HPDE6-E6E7 (cell line): ENCODE measurements around the gene GSTA1.
"Not testable (repeated sequence)": the region's sequence is repeated elsewhere in the genome, so short reads cannot be mapped to it uniquely, and the experiment has no call there.

ENCODE experiments used
- DNase-seq: peaks from one replicate; pipeline ENCODE4 v3.0.0; 2011; ENCODE audit warnings: missing footprints; ENCODE audit errors: extremely low spot score

The GSTA1 gene

GRCh38 chr6:52808660-52809059 lies 5.0 kb upstream of the GSTA1 start:
- DNase-seq, result no peak

- no peak for DNase-seq
Measured at GRCh38 chr6:52802806-52803205, 810 bp downstream of the GSTA1 start.

GRCh38 chr6:52801188-52801841 lies 2.3 kb downstream of the GSTA1 start:
- DNase-seq, result no peak

DNA sequence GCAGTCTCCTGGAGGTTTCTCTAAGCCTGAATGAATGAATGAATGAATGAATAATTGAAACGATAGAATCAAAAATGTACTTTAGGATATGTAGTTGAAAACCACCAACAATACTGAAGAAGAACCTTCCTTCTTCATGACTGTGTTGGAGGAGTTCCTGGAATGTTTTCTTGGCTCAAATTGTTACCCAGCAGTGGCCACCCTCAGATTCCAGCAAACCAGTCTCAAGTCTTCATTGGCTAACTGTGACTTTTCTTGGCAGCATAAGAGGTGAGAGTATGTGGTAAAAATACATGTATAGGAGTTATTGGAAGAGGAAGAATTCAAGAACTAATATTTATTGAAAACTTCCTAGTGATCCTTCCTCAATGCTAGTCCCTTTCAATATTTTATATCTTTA lies 4.3 kb downstream of the GSTA1 start:
- not testable (repeated sequence) for DNase-seq

DNA sequence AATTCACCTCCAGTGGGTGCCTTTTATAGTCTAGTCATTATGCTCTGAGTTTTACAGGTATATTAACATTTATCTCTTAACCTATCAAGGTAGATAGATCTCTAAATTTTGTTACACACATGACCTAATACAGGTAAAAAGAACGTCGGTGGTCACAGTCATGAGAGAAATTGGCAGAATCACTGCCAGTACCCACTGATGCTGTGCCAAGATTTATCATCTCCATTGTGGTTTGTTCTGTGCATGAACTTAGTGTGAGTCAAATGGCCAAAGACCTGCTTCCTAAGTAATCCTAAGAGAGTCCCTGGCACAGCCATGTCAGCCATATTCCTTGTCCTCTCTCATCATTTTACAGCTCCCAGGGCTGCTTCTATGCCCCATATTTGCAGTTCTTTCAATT lies 9.2 kb downstream of the GSTA1 start:
- not testable (repeated sequence) for DNase-seq

DNA sequence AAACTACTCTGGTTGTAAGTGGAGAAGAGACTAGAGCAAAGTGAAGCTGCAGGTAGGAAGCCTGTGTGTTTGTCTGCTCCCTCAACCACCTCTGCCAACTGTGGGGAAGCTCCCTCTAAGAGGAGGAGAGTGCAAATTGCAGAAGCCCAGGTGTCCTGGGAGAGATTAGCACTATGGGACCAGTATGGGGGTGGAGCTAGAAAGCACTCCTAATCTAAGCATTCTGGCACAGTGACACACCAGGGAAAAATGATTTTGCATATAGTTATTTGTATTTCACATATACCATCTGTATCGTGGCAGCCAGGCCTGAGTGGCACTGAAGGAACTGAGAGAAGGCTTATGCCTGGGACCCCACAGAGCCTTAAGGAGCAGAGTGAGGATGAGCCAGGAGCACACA lies 12.8 kb downstream of the GSTA1 start:
- DNase-seq, result no peak

DNA sequence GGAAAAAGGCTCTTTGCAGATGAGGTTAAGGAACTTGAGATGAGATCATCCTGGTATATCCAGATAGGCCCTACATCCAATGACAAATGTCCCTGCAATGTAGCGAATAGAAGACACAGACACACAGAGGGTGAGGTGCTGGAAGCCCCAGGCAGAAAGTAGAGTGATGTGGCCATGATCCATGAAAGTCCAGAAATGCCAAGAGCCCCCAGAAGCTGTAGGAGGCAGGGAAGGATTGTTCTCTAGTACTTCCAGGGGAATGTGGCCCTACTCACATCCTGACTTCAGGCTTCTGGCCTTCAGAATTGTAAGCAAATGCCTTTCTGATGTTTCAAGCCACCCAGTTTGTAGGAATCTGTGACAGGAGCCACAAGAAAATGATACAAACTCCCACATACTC lies 14.0 kb downstream of the GSTA1 start:
- not testable (repeated sequence) for DNase-seq

DNA sequence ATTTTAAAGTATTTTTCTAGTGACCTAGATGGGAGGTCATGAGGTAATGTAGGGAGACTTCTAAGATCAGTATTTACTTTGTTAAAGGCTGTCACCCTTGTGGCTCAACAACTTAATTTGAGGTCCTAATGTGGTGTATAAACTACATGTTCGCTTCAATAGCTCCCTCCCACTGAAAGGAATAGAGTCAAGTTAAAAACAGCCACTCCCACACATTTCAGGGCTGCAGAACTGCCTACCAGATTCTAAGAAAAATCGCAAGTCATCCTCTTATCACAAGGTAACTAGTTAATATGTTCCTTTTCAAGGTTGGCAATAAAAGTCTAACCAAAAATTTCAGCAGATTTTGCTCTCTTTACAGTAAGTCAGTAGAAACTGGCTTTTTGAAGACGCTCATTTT lies 15.1 kb downstream of the GSTA1 start:
- no peak for DNase-seq

GRCh38 chr6:52787917-52788316 lies 15.7 kb downstream of the GSTA1 start:
- no peak for DNase-seq

- no peak for DNase-seq
Measured at GRCh38 chr6:52786249-52786956, 17.2 kb downstream of the GSTA1 start.

GRCh38 chr6:52782696-52783274 lies 20.8 kb downstream of the GSTA1 start:
- DNase-seq, result not testable (repeated sequence)

GRCh38 chr6:52782209-52782608 lies 21.4 kb downstream of the GSTA1 start:
- DNase-seq, result not testable (repeated sequence)

- DNase-seq, result no peak
Measured at GRCh38 chr6:52779237-52779636, 24.4 kb downstream of the GSTA1 start.

- not testable (repeated sequence) for DNase-seq
Measured at GRCh38 chr6:52776711-52777351, 26.8 kb downstream of the GSTA1 start.

DNA sequence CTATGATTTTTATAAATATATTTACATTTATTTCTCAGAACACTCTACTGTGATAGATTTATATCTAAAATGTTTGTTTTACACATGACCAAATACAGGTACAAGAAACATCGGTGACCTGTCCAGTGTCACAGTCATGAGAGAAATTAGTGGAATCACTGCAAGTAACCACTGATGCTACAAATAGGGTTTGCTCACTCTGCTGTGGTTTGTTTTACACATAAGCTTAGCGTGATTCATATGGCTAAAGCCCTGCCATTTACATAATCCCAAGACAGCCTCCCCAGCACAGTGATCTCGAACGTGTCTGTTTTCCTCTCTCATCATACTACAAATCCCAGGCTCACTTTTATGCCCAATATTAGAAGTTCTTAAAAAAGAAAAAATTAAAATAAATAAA lies 34.2 kb downstream of the GSTA1 start:
- DNase-seq, result not testable (repeated sequence)

DNA sequence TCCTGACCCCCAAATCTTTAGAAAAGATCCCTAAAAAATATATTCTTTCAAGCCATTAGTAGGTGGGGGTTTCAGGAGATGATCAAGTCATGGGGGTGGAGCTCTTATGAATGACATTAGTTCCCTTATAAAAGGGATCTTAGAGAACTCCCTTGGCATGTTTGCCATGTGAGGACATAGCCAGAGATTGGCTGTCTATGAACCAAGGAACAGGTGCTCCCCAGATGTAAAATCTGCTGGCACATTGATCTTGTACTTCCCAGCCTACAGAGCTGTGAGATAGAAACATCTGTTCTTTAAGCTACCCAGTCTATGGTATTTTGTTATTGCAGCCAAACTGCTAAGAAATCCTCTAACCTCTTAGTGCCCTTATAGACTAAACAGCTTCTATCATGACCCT lies 36.0 kb downstream of the GSTA1 start:
- DNase-seq, result not testable (repeated sequence)

DNA sequence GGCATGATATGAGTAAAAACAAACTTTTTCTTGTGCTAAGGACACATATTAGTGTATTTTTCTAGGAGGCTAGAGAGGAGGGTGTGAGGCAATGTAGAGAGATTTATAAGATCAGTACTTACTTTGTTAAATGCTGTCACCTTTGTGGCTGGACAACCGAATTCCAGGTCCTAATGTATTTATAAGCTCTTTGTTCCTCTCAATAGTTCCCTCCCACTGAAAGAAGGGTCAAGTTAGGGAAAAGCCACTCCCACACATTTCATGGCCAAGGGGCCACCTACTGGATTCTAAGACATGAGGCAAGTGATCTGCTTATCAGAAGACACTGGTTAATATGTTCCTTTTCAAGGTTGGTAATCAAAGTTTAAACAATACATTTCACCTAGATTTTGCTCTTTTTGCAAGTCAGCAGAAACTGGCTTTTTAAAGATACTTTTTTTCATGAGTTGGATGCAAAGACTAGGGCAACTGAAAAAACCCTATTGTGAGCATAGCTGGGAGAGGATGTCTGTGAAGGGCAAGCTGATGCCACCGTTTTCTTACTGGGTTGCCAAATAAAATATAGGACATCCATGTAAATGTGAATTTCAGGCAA lies 40.2 kb downstream of the GSTA1 start, which contains the start of gene GSTA2:
Gene GSTA2, minus strand, starts transcription at position 154 of the 595 bp plus-strand sequence. CDS start 5,528 bp downstream, outside the sequence.
- not testable (repeated sequence) for DNase-seq

DNA sequence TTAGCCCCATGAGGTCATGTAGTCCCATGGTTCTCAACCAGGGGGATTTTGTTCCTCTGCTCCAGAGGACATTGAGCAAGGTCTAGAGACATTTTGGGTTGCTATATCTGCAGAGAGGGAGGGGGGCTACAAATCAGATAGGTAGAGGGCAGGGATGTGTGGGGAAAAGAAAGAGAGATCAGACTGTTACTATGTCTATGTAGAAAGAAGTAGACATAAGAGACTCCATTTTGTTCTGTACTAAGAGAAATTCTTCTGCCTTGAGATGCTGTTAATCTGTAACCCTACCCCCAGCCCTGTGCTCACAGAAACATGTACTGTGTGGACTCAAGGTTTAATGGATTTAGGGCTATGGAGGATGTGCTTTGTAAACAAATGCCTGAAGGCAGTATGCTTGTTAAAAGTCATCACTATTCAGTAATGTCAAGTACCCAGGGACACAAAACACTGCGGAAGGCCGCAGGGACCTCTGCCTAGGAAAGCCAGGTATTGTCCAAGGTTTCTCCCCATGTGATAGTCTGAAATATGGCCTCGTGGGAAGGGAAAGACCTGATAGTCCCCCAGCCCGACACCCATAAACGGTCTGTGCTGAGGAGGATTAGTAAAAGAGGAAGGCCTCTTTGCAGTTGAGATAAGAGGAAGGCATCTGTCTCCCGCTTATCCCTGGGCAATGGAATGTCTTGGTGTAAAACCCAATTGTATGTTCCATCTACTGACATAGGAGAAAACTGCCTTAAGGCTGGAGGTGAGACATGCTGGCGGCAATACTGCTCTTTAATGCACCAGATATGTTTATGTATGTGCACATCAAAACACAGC lies 41.7 kb downstream of the GSTA1 start:
- DNase-seq, result not testable (repeated sequence)

DNA sequence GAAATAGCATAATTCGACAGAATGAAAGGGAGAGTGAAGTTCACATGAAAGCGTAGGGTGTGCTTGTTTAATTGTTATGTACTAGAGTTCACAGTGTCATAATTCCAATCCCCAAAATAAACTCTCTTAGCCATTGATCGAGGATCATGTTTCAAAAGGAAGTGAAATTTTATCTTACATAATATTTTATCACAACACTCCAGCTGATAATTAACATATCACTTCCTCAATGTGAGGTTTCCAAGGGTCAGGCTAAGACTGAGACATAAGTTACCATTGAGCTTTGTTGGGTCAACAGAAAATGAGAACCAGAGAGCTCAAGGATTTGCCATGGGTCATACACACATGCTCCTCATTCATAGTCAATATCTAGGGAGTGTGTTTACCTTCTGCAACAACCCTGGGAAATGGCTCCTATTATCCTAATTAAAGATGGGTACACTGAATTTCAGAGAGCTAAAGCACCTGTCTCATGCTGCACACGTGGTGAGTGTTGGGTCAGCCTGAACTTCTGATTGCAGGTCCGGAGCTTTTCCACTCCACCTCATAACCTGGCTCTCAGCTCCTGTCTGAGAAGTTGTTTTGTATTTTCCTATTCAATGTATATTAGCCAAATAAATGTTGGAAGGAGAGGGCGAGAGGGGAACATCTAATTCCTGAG lies 43.4 kb downstream of the GSTA1 start:
- DNase-seq, result no peak

DNA sequence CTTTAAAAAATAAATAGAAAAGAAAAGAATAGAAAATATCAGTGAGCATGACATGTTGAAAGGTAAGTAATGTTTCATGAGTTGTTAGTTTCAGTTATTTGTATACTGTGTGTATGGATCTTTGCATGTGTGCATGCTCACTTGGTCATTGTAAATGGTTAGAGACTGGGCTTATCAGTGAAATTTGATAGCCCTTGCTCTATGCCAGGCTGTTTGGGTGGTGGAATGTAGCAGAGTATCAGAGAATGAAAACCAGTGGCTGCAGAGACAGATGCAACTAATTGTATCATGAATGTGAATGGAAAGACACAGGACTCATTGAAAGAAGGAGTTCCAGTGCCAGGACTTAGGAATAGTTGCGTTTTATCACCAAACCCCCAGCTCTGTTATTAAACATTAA lies 44.5 kb downstream of the GSTA1 start:
- DNase-seq, result no peak
